Neural progenitor cell (in vitro differentiated cells): Measurements from ENCODE around the gene AUTS2.

Experiments used
- EZH2 ChIP-seq: fragments of 200-600 bp; sonication (generic); IDR thresholded peaks from 2 replicates; pipeline ENCODE4 v1.6.1; 2017; ENCODE audit warnings: antibody characterized with exemption, mild to moderate bottlenecking, moderate library complexity
- TF ChIP-seq, protein P1 (sequence below): fragments of 200-600 bp; sonication (generic); IDR thresholded peaks from 2 replicates; pipeline ENCODE4 v1.5.1; 2017; ENCODE audit warnings: antibody characterized with exemption, mild to moderate bottlenecking

GRCh38 chr7:70219061-70219460 is 620.8 kb downstream of the AUTS2 start:
- TF ChIP-seq, protein P1, sequence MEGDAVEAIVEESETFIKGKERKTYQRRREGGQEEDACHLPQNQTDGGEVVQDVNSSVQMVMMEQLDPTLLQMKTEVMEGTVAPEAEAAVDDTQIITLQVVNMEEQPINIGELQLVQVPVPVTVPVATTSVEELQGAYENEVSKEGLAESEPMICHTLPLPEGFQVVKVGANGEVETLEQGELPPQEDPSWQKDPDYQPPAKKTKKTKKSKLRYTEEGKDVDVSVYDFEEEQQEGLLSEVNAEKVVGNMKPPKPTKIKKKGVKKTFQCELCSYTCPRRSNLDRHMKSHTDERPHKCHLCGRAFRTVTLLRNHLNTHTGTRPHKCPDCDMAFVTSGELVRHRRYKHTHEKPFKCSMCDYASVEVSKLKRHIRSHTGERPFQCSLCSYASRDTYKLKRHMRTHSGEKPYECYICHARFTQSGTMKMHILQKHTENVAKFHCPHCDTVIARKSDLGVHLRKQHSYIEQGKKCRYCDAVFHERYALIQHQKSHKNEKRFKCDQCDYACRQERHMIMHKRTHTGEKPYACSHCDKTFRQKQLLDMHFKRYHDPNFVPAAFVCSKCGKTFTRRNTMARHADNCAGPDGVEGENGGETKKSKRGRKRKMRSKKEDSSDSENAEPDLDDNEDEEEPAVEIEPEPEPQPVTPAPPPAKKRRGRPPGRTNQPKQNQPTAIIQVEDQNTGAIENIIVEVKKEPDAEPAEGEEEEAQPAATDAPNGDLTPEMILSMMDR: no peak
- TF ChIP-seq EZH2: no peak
